HG03108 (cell line): ENCODE measurements around the gene TRAF7.

Experiments
- ATAC-seq: cut with Tn5 transposase; IDR thresholded peaks from one replicate; pipeline ENCODE4 v1.9.1; 2021; ENCODE audit warnings: moderate library complexity; ENCODE audit not compliant: unreplicated experiment

Gene TRAF7

DNA sequence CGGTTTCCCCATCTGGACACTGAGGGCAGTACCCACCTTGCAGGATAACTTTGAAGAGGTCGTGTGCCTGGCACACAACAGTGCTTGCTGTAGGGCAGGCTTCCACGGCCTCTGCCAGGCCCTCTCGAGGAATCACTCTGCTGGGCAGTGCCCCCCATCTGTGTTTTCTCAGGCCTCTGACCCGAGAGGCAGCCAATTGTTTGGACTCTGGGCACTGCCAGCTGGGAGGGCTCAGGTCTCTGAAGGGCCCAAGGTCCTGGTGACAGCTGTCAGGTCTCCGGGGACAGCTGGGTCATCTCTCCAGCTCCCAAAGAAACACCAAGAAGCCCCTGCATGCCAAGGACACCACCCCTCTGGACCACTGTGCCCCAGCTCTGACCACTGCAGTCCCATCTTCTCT, 8.2 kb upstream of the TRAF7 start:
- no peak for ATAC-seq

GRCh38 chr16:2147981-2148671, 7.5 kb upstream of the TRAF7 start, which contains the start of gene RAB26:
TSS of gene RAB26 (plus strand) at chr16:2148625. CDS start at chr16:2148784, 159 bp downstream.
- ATAC-seq = no peak

GRCh38 chr16:2148714-2149629, 6.6 kb upstream of the TRAF7 start:
- no peak for ATAC-seq

DNA sequence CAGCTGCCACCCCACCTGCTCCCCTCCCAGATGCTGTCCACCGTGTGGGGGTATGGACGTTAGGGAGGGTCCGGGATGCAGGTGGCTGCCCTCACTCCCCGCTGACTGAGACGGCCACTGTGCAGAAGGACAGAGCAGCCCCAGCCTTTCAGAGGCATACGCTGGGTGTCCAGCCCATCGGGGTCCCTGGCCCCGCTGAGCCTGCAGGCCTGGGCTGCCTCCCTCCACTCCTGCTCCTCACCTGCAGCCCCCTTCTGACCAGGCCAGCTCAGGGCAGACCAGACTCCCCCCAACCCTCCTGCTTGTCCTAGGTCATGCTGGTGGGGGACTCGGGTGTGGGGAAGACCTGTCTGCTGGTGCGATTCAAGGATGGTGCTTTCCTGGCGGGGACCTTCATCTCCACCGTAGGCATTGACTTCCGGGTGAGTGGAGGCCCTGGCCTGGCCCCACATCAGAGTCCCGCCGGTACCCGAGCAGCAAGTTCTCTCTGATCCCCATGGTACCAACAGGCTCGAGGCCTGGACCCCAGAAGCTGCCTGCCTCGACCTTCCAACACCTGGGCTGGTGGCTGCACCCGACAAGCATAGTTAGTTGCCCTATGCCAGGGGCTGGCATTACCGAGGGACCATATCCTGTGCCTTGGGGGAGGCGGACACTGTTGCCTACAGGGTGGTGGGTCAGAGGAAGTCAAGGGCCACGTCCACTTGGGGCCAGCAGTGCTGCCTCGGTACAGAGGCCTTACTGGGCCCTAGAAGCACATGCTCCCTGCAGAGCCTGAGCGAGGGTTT, 5.8 kb upstream of the TRAF7 start:
- no peak for ATAC-seq

- ATAC-seq = no peak
Measured at GRCh38 chr16:2150418-2151187, 5.0 kb upstream of the TRAF7 start.

DNA sequence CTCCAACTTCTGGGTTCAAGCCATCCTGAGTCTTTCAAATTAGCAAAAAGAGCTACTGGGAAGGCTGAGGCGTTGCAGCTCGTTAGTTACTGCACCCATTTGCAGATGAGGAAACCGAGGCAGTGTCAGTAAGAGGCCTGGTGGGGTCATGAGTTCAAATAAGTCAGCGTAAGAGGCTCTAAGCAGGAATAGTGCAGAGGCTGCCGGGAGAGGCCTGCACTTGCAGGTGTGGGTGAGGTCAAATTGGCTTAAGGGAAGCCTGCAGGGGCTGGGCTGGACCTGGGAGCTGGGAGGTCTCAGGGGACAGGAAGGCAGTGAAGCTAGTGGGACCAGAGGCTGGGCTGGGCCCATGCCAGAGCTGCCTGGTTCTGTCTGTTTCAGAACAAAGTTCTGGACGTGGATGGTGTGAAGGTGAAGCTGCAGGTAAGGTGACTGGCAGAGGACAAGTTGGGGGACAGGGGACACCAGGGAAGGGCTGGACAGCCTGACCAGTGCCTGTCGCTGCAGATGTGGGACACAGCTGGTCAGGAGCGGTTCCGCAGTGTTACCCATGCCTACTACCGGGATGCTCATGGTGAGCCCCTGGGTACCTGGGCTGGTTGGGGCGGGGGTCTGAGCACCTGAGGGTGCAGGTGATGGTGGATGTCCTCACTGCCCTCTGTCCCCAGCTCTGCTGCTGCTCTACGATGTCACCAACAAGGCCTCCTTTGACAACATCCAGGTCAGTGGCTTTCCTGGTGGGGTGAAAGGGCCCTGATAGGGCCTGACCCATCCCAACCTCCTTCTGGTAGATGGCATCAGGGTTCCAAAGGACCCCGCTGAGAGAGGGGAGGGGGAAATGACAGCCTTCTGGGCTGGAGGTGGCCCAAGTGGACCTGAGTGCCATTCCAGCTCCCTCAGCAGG, 4.1 kb upstream of the TRAF7 start:
- no peak for ATAC-seq

- ATAC-seq = no peak
Measured at GRCh38 chr16:2152695-2153506, 2.7 kb upstream of the TRAF7 start.

- ATAC-seq = no peak
Measured at GRCh38 chr16:2154533-2155090, 970 bp upstream of the TRAF7 start.

GRCh38 chr16:2155977-2156848, 631 bp downstream of the TRAF7 start:
- ATAC-seq = no peak

DNA sequence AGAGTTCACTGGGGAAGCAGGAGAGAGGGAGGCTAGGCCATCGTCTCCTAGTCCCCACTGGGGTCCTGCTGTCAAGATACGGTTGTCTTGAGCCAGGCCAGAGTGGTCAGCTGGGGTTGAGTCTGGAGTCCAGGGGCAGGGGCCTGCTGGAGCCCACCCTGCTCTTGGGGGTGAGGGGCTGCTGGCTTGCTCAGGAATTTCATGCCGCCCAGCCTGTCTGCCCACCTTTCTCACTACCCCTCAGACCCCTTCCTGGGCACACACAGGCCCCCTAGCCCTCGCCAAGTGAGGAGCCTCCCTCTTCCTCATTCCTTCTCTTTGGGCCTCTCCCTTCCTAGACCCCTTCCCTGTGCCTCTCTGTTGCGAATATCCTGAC, 1.3 kb downstream of the TRAF7 start:
- ATAC-seq = no peak

GRCh38 chr16:2157480-2158261, 2.1 kb downstream of the TRAF7 start:
- ATAC-seq = no peak

- ATAC-seq = no peak
Measured at GRCh38 chr16:2158262-2158638, 2.7 kb downstream of the TRAF7 start.

DNA sequence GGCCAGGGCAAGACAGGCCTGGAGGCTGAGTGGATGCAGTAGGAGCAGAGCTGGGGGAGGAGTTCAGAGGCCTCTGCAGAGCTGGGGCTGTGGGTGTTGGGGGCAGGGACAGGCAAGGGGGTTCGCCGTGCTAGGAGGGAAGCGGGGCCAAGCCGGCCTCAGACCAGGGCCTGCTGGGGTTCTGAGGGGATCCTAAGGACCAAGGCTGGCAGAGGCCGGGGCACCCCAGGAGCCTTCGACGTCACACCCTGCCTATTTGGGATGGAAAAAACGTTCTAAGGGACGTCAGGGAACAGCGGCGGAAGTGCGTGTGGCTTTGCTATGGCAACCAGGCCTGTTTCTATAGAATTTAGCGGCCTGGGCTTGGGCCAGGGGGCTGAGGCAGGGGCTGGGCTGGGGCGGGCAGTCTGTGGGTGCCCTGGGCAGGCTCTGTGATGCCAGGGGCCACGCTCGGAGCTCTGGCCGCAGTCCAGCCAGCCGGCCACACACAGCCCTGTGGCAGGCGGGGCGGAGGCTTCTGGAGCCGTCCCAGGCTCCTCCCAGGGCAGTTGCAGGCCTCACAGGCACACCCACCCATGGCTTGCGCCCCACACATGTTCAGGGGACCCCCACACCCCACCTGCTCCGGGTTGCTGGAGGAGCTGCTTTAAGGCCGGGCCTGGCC, 3.7 kb downstream of the TRAF7 start:
- no peak for ATAC-seq

GRCh38 chr16:2160915-2161551, 5.5 kb downstream of the TRAF7 start:
- ATAC-seq = no peak

DNA sequence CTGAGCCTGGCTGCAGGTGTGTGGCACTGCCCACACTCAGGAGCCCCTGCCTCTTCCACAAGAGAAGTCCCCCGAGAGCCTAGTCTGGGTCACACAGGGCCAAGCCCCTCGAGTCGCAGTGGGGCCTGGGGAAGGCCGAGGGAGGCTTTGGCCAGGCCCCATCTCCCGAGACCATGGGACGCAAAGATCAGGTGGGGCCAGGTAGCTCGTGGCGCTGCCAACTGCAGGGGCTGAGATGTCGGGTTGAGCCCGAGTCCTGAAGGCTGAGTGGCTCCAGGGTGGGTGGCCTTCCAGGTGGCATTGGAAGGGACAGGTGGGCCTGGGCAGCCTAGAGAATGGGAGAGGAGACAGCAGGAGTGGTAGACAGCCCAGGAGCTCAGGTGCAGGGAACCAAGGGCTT, 6.3 kb downstream of the TRAF7 start:
- ATAC-seq = no peak

DNA sequence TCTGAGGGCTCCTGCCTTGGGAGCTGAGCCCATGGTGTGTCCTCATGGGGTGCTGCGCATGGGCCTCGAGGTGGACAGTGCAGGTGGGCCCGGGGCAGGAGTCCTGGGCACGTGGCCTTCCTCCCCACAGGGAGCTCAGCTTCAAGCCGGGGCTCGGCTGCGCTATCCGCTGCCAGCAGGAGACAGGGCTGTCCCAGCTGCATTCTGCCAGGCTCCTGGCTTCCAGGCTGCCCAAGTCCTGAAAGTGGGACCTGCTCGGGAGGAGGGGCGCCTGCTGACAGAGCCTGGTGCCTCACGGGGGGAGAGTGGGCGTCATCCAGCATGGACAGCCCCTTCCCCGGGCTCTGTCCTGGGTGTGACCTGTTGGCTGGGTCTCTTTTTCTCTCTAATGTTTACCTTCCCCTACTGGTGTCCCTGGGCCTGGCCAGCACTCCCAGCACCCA, 7.1 kb downstream of the TRAF7 start:
- no peak for ATAC-seq
